Lower lobe of right lung (tissue), 2 donors: Measurements from ENCODE around the gene ARHGAP24. TPM values are rescaled to one million over a fixed set of nuclear protein-coding genes. Genes with fewer than 3 reads are reported as not detected.
"Not testable (repeated sequence)": the region's sequence is repeated elsewhere in the genome, so short reads cannot be mapped to it uniquely, and the experiment has no call there.

Experiments used
- ATAC-seq, 2 donors: fragments of 200-7000 bp; cut with Tn5 transposase; one replicate each; pipeline ENCODE4 v1.9.1; 2020 to 2022; ENCODE audit warnings: mild to moderate bottlenecking in 2 of 2, moderate library complexity in 2 of 2
- DNase-seq: peaks from one replicate; pipeline ENCODE4 v3.0.0-alpha.2; 2020
- H3K27ac ChIP-seq: fragments of 200-600 bp; one replicate; pipeline ENCODE4 v1.8.0; 2022
- H3K27me3 ChIP-seq: fragments of 200-600 bp; one replicate; pipeline ENCODE4 v1.8.0; 2022; ENCODE audit warnings: low read depth
- H3K36me3 ChIP-seq: fragments of 200-600 bp; one replicate; pipeline ENCODE4 v1.8.0; 2022; ENCODE audit warnings: mild to moderate bottlenecking
- H3K4me1 ChIP-seq: fragments of 200-600 bp; one replicate; pipeline ENCODE4 v1.8.0; 2022
- H3K4me3 ChIP-seq: fragments of 200-600 bp; one replicate; pipeline ENCODE4 v1.8.0; 2022; ENCODE audit warnings: mild to moderate bottlenecking
- H3K9me3 ChIP-seq: fragments of 200-600 bp; one replicate; pipeline ENCODE4 v1.8.0; 2022
- intact Hi-C: fragments of 100-400 bp; cut with DNase I; formaldehyde crosslinking; loops from one replicate; pipeline ENCODE4 v1.11.0; 2022
- total RNA-seq: library from RNA; stranded (reverse); fragmentation: NEBNext Ultra II Directional; extraction: Animal tissue kit (Norgen Biotek cat#: 25700); gene quantifications from one replicate; pipeline ENCODE4 v1.2.1, GENCODE V29; 2021
- TF ChIP-seq, protein P1 (sequence below): fragments of 200-600 bp; IDR thresholded peaks from one replicate; pipeline ENCODE4 v1.8.0; 2022; ENCODE audit warnings: antibody characterized with exemption, mild to moderate bottlenecking
- donor health status: DM: no; HTN: yes; CAD: no; lungs with severe emphysema.

ARHGAP24 gene
- total RNA-seq, 1 donor from 2014 or later, result 28.7 TPM

GRCh38 chr4:85659610-85660218 is 184.8 kb downstream of the ARHGAP24 start:
- no peak overlapping the region for H3K4me3 ChIP-seq
- peaks cover 6% of the 10 kb centered on the region for H3K4me1 ChIP-seq
- no peaks in the 10 kb centered on the region for H3K36me3 ChIP-seq
- intact Hi-C loops, result no loop called here
- no peak overlapping the region for H3K27ac ChIP-seq
- H3K27me3 ChIP-seq, result no peaks in the 10 kb centered on the region
- TF ChIP-seq, protein P1, sequence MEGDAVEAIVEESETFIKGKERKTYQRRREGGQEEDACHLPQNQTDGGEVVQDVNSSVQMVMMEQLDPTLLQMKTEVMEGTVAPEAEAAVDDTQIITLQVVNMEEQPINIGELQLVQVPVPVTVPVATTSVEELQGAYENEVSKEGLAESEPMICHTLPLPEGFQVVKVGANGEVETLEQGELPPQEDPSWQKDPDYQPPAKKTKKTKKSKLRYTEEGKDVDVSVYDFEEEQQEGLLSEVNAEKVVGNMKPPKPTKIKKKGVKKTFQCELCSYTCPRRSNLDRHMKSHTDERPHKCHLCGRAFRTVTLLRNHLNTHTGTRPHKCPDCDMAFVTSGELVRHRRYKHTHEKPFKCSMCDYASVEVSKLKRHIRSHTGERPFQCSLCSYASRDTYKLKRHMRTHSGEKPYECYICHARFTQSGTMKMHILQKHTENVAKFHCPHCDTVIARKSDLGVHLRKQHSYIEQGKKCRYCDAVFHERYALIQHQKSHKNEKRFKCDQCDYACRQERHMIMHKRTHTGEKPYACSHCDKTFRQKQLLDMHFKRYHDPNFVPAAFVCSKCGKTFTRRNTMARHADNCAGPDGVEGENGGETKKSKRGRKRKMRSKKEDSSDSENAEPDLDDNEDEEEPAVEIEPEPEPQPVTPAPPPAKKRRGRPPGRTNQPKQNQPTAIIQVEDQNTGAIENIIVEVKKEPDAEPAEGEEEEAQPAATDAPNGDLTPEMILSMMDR, result no peak
- H3K9me3 ChIP-seq, result no peaks in the 10 kb centered on the region
- no peak for DNase-seq
- peak in 1 of 2 donors; percentile 28 for ATAC-seq

DNA sequence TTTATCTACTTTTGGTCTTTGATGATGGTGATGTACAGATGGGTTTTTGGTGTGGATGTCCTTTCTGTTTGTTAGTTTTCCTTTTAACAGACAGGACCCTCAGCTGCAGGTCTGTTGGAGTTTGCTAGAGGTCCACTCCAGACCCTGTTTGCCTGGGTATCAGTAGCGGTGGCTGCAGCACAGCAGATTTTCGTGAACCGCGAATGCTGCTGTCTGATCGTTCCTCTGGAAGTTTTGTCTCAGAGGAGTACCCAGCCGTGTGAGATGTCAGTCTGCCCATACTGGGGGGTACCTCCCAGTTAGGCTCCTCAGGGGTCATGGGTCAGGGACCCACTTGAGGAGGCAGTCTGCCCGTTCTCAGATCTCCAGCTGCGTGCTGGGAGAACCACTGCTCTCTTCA is 191.7 kb downstream of the ARHGAP24 start:
- intact Hi-C loops, H3K4me3 ChIP-seq, DNase-seq, H3K9me3 ChIP-seq, H3K27ac ChIP-seq, H3K36me3 ChIP-seq, H3K4me1 ChIP-seq, H3K27me3 ChIP-seq, ATAC-seq: not testable (repeated sequence)

DNA sequence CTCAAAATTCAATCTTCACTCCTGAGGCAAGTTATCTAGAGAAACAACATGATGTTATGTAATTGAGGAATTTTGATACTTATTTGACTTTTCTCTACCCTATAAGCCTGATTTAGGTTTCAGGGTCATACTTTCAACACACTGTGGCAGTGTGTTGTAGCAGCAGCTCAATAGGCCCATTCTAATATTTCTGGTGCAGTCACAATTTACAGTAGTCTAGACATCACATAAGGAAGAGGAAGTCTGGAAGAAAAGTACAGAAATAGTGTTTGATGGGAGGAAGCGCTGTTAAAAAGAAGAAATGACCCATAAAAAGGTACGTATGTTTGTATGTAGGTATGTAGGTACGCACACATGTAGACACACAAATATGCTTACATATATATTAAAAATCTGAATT is 194.3 kb downstream of the ARHGAP24 start:
- H3K27ac ChIP-seq, result no peak overlapping the region
- H3K4me3 ChIP-seq, result no peak overlapping the region
- TF ChIP-seq, protein P1, result no peak
- no peak for ATAC-seq
- H3K4me1 ChIP-seq, result peaks cover 20% of the 10 kb centered on the region
- no peak for DNase-seq
- H3K27me3 ChIP-seq, result no peaks in the 10 kb centered on the region
- H3K36me3 ChIP-seq, result no peaks in the 10 kb centered on the region
- intact Hi-C loops, result no loop called here
- no peaks in the 10 kb centered on the region for H3K9me3 ChIP-seq

DNA sequence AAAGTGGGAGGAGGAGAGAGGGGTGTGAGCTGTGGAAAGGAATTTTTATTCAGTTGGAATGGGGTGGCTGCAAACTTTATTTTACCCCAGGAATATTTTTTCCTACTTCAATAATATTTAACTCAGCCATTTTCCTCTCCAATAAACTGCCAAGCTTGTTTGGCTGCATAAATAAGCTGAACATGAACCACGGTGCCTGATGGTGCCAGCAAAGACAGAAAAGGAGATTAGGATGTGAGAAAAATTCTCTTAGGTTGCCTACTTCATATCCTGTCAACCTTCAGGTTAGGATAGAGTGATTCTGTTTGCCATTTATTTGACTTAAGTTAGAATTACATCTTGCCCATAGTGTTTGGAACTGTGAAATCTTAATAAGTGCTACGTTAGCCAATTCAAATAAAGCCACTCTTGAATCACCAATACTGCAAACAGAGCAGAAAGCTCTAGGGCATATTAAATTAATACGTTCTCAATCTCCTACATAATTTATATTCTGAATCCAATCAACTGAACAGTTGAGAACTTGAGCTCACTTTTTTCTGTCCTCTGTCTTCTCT is 195.1 kb downstream of the ARHGAP24 start:
- Histone ChIP-seq H3K4me1 (peaks cover 20% of the 10 kb centered on the region), H3K36me3 (no peaks in the 10 kb centered on the region), H3K9me3 (no peaks in the 10 kb centered on the region), H3K4me3 (no peak overlapping the region), H3K27me3 (no peaks in the 10 kb centered on the region), H3K27ac (no peak overlapping the region)
- intact Hi-C loops, result no loop called here
- ATAC-seq (no peak), DNase-seq (no peak)
- TF ChIP-seq, protein P1, result no peak

DNA sequence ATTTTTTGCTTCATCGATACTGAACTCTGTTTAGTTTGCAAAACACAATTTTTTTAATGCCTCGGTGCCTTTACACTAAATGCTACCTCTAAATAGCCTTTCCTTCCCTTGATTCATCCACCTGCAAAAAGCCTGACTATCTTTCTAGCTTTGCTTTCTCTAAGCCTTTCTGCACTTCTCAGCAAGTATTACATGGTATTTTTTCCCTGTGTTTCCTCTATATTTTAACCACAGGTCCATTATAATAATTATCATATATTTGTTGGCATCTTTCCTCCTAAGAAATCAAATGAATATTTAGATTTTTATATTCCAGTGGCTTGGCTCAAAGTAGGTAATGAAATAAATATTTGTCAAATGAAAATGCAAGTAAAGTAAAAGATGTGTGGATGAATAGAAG is 196.2 kb downstream of the ARHGAP24 start:
- H3K4me3 ChIP-seq, result no peak overlapping the region
- H3K27me3 ChIP-seq, result no peaks in the 10 kb centered on the region
- no peak overlapping the region for H3K27ac ChIP-seq
- intact Hi-C loops, result no loop called here
- DNase-seq, result no peak
- no peak for ATAC-seq
- no peaks in the 10 kb centered on the region for H3K9me3 ChIP-seq
- TF ChIP-seq, protein P1, result no peak
- H3K36me3 ChIP-seq, result no peaks in the 10 kb centered on the region
- H3K4me1 ChIP-seq, result peaks cover 20% of the 10 kb centered on the region

DNA sequence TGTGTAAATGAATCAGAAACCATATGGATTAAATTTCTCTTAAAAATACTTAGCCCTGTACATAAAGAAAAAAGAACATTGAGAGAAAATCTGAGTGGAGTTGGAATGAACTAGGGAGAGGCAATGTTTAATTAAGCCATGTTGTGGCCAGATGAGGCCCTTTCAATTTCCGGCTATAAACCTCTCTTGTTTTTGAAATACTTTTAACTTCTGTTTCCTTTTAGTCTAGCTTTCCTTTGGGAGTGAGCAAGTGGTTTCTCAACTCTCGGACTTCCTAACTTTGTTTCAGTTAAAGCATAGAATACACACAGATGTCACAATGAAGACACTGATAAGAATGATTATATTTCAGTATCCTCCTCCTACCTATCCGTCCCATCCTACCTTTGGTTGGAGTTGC is 197.2 kb downstream of the ARHGAP24 start:
- TF ChIP-seq, protein P1, result no peak
- intact Hi-C loops, result no loop called here
- Histone ChIP-seq H3K36me3 (no peaks in the 10 kb centered on the region), H3K9me3 (no peaks in the 10 kb centered on the region), H3K27me3 (no peaks in the 10 kb centered on the region), H3K4me1 (peaks cover 20% of the 10 kb centered on the region), H3K4me3 (no peak overlapping the region), H3K27ac (peak overlapping the region; percentile 28)
- no peak for DNase-seq
- ATAC-seq, result peak in 1 of 2 donors; percentile 41
